Activated CD8-positive, alpha-beta T cell treated with anti-CD3 and anti-CD28 coated beads, Interleukin-2, amount 10 ng/mL, durations not matched to agents 7 days and 5 days (primary cell): ENCODE data around the gene NKAIN2. TPM values are rescaled to one million over a fixed set of nuclear protein-coding genes. Genes with fewer than 3 reads are reported as not detected.
"Not testable (repeated sequence)": the region's sequence is repeated elsewhere in the genome, so short reads cannot be mapped to it uniquely, and the experiment has no call there.

Experiments
- ATAC-seq: fragments of 150-1000 bp; cut with Tn5 transposase; one replicate; pipeline ENCODE4 v1.10.0; 2021; ENCODE audit warnings: moderate library complexity
- CTCF ChIA-PET: fragments of 350-600 bp; sonication (Branson Sonifier 250); formaldehyde crosslinking; loops from one replicate; lab custom pipeline; 2021; ENCODE audit warnings: antibody characterized with exemption; lab: Charles Lee
- POLR2A ChIA-PET: fragments of 350-600 bp; sonication (Branson Sonifier 250); formaldehyde crosslinking; loops from one replicate; lab custom pipeline; 2021; ENCODE audit warnings: antibody characterized with exemption; lab: Charles Lee
- DNase-seq: peaks from one replicate; pipeline ENCODE4 v3.0.0-alpha.2; 2020
- H3K27ac Mint-ChIP-seq: one replicate; pipeline ENCODE4 v1.8.0; 2021; ENCODE audit warnings: mild to moderate bottlenecking, mixed read lengths
- H3K27me3 Mint-ChIP-seq: one replicate; pipeline ENCODE4 v1.8.0; 2021; ENCODE audit warnings: low read depth, mixed read lengths
- H3K36me3 Mint-ChIP-seq: one replicate; pipeline ENCODE4 v1.8.0; 2021; ENCODE audit warnings: low read depth, mixed read lengths
- H3K4me1 Mint-ChIP-seq: one replicate; pipeline ENCODE4 v1.8.0; 2021; ENCODE audit warnings: low read depth, mixed read lengths
- H3K4me3 Mint-ChIP-seq: one replicate; pipeline ENCODE4 v1.8.0; 2021; ENCODE audit warnings: mild to moderate bottlenecking, mixed read lengths
- H3K9me3 Mint-ChIP-seq: one replicate; pipeline ENCODE4 v1.8.0; 2022; ENCODE audit warnings: mixed read lengths; ENCODE audit not compliant: insufficient read depth
- total RNA-seq, 2 experiments: library from RNA; stranded (reverse); gene quantifications; one replicate each; pipeline ENCODE4 v1.2.3, GENCODE V29; 2021

The NKAIN2 gene
- total RNA-seq, 2 experiments from 2014 or later: not detected

DNA sequence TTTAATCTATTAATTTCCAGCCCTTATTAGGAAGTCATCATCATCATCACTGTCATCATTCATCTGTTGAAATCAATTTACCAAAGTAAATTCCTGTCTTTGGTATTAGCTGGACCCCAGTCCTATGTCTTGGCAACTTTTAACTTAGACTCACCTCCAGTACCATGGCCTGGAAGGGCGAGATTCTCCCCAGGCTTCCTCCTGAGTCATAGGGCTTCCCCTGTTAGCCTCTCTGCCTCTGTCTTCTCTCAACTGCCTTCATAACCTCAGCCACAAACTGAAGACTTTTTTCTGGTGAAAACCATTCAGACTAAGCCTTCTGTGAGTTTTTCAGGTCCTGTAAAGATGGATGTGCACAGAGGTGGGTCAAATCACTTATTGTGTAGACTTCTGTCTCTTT, 95.0 kb downstream of the NKAIN2 start:
- Mint-ChIP-seq H3K4me1 (no peaks in the 10 kb centered on the region), H3K36me3 (no peaks in the 10 kb centered on the region), H3K4me3 (no peak overlapping the region), H3K27ac (no peak overlapping the region), H3K9me3 (peaks cover 5% of the 10 kb centered on the region), H3K27me3 (no peaks in the 10 kb centered on the region)
- ChIA-PET POLR2A (no interaction called here), CTCF (no interaction called here)
- DNase-seq: no peak
- no peak for ATAC-seq

DNA sequence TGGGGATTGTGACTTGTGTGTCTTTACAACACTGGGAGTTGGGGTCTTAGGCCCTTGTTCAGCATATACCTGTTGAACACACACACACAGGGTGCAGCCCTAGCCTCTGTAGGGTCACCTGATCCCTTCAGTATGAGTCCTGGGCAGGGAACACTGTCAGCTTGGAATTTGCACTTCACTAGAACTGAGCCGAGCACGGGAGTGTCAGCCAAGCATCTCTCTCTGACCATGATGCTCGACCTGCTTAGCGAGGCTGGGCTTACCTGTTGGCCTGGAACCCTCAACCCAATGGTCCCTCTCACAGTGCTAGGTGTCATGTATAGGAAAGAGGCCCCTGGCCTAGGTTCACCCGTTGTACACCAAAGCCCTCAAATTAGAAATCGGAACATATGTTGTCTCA, 96.1 kb downstream of the NKAIN2 start:
- Mint-ChIP-seq H3K9me3 (peaks cover 5% of the 10 kb centered on the region), H3K4me3 (no peak overlapping the region), H3K27me3 (no peaks in the 10 kb centered on the region), H3K36me3 (no peaks in the 10 kb centered on the region), H3K27ac (no peak overlapping the region), H3K4me1 (no peaks in the 10 kb centered on the region)
- DNase-seq: no peak
- ChIA-PET POLR2A (no interaction called here), CTCF (no interaction called here)
- no peak for ATAC-seq

DNA sequence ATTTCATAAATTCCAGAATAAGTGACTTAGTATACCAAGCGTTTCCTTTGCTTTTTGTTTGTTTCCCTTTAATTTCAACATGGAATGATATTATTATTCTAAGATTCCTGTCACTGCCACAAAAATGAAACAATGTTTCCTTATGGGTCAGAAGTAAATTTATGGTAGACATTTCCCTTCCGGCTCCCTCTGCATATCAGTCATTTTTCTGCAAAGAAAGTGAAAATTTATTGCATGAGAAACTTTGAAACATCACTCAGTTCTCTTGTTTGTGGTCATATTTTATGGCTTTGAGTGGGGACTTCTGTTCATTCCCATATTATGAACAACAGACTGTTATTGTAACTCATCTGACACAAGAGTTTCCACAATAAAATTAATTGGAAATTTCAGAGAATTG, 97.8 kb downstream of the NKAIN2 start:
- Mint-ChIP-seq H3K4me3 (no peak overlapping the region), H3K9me3 (peaks cover 5% of the 10 kb centered on the region), H3K27ac (no peak overlapping the region), H3K27me3 (no peaks in the 10 kb centered on the region), H3K4me1 (no peaks in the 10 kb centered on the region), H3K36me3 (no peaks in the 10 kb centered on the region)
- POLR2A ChIA-PET: no interaction called here
- CTCF ChIA-PET: no interaction called here
- DNase-seq: no peak
- ATAC-seq: no peak

DNA sequence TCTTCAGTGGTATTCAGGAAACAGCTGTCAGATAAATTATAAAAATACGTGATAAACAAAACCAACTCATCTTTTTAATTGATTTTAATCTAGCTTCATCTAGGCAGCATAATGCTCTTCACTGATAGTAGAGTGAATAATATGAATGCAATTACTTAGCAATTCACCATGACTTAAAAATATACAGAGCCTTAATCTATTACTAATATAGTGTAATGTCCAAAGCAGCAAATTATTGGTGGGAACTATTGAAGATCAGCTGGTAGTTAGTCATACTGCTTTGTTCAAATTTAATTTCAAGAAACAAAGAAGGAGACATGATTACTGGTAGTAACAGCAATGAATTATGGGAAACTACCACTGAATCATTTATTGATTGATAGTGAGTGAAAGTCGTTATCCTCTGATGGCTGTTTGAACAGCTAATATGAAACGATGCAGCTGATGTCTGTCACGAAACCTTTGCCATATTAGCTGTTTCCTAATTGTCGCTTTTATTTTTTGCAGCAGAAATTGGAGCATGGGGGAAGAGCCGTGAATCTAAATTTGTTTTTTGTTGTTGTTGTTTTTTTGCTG, 99.2 kb downstream of the NKAIN2 start:
- CTCF ChIA-PET: no interaction called here
- POLR2A ChIA-PET: no interaction called here
- H3K9me3 Mint-ChIP-seq: peaks cover 5% of the 10 kb centered on the region
- no peaks in the 10 kb centered on the region for H3K36me3 Mint-ChIP-seq
- no peaks in the 10 kb centered on the region for H3K27me3 Mint-ChIP-seq
- H3K27ac Mint-ChIP-seq: no peak overlapping the region
- ATAC-seq: no peak
- no peak for DNase-seq
- no peak overlapping the region for H3K4me3 Mint-ChIP-seq
- H3K4me1 Mint-ChIP-seq: no peaks in the 10 kb centered on the region

DNA sequence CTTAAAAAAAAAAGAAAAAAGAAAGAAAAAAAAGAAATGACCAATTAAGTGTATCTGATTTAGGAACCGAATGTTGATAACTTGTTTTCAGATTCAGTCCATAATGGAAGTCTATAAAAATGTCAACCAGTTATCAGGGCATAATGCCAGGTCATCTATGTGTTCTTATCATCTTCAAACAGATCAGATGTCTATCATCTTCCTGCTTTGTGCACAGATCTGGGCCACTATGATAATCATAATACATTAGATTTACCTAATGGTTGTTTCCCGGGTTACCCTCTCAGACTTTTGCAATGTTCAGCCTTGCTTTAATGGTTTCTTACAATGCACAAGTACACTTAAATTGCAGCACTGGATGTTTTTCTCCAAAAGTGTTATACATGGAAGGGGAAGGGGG, 100.6 kb downstream of the NKAIN2 start:
- Mint-ChIP-seq H3K27ac (no peak overlapping the region), H3K36me3 (no peaks in the 10 kb centered on the region), H3K9me3 (peaks cover 5% of the 10 kb centered on the region), H3K27me3 (no peaks in the 10 kb centered on the region), H3K4me3 (no peak overlapping the region), H3K4me1 (no peaks in the 10 kb centered on the region)
- ChIA-PET POLR2A (no interaction called here), CTCF (no interaction called here)
- no peak for DNase-seq
- ATAC-seq: no peak

DNA sequence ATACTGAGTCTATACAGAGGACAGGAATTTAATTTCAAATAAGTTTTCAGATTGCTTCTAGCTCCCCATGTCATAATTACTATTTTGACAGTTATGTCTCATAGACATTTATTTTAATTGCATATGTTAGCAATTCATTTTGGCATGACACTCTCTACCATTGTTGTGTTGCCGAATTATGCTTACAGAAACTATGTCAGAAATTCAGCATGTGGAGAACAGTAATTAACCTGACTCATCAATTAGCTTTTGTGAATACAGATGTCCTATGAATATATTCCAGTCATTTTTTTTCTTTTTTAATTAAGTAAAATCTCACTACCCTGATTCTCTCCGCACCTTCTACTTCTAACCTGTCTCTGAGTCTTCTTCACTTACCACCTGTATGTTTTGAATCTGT, 105.1 kb downstream of the NKAIN2 start:
- no peak overlapping the region for H3K27ac Mint-ChIP-seq
- no peaks in the 10 kb centered on the region for H3K36me3 Mint-ChIP-seq
- no peak for ATAC-seq
- no peaks in the 10 kb centered on the region for H3K4me1 Mint-ChIP-seq
- no peak for DNase-seq
- ChIA-PET CTCF (no interaction called here), POLR2A (no interaction called here)
- H3K9me3 Mint-ChIP-seq: no peaks in the 10 kb centered on the region
- H3K27me3 Mint-ChIP-seq: no peaks in the 10 kb centered on the region
- H3K4me3 Mint-ChIP-seq: no peak overlapping the region

DNA sequence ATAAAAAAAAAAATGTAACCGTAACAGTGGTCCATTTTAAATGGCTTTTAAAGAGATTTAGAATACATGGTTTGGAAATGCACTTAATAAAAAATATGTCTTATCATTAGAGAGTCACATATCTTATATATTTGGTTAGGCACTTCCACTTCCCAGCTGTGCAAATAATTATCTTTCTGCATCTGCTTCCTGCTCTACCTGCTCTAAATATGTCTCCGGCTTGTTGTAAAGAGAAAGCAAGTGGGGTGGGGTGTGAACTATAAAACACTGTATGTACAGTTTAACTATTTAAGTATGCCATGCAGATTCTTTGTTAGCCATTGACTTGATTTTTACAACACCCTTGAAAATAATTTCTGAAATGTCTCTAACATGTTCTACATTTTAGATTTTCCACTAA, 106.3 kb downstream of the NKAIN2 start:
- H3K36me3 Mint-ChIP-seq: no peaks in the 10 kb centered on the region
- CTCF ChIA-PET: no interaction called here
- H3K27ac Mint-ChIP-seq: no peak overlapping the region
- H3K4me1 Mint-ChIP-seq: no peaks in the 10 kb centered on the region
- no peaks in the 10 kb centered on the region for H3K27me3 Mint-ChIP-seq
- no peak overlapping the region for H3K4me3 Mint-ChIP-seq
- ATAC-seq (no peak), DNase-seq (no peak)
- H3K9me3 Mint-ChIP-seq: no peaks in the 10 kb centered on the region
- POLR2A ChIA-PET: no interaction called here

DNA sequence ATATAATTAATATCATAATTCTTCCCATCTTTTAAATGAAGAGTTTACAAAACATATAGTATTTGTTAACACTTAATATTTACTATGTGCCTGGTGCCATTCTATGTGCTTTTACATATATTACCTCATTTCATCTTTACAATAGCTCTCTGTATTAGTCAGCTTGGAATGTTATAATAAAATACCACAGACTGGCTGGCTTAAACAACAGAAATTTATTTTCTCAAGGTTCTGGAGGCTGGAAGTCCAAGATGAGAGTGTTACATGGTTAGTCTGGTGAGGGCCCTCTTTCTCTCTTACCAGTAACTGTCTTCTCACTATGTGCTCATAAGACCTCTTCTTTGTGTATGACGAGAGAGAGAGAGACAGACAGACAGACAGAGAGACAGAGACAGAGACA, 110.2 kb downstream of the NKAIN2 start:
- no peaks in the 10 kb centered on the region for H3K27me3 Mint-ChIP-seq
- H3K4me1 Mint-ChIP-seq: no peaks in the 10 kb centered on the region
- ChIA-PET CTCF (no interaction called here), POLR2A (no interaction called here)
- H3K4me3 Mint-ChIP-seq: no peak overlapping the region
- H3K36me3 Mint-ChIP-seq: no peaks in the 10 kb centered on the region
- no peak for ATAC-seq
- no peaks in the 10 kb centered on the region for H3K9me3 Mint-ChIP-seq
- no peak for DNase-seq
- H3K27ac Mint-ChIP-seq: no peak overlapping the region

DNA sequence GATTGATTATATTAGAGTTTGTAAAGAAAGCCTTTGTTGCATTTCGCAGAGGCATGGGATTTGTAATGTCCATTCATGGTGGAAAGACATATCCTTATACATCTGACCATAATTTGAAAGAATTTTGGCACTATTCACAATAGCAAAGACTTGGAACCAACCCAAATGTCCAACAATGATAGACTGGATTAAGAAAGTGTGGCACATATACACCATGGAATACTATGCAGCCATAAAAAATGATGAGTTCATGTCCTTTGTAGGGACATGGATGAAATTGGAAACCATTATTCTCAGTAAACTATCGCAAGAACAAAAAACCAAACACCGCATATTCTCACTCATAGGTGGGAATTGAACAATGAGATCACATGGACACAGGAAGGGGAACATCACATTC, 119.7 kb downstream of the NKAIN2 start:
- H3K4me1 Mint-ChIP-seq, H3K4me3 Mint-ChIP-seq, CTCF ChIA-PET, ATAC-seq, POLR2A ChIA-PET, H3K27me3 Mint-ChIP-seq, H3K9me3 Mint-ChIP-seq, DNase-seq, H3K36me3 Mint-ChIP-seq, H3K27ac Mint-ChIP-seq: not testable (repeated sequence)

DNA sequence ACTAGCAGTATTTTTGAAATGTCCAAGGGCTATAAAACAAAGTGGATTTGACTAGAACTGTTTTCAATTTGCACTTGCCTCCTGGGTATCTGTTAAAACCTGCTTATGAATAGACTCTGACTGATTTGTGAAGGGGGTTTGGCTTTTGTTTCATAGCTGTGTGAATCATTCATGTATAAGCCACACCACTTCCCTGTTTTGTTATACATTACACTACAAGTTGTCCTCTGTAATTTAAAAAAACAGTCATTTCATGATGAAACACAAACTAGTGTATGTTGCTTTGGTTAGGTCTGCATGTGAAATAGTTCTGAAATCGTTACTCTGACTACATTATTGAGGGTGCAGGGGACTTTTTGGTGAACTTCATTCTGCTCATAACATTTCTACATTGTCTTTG, 121.7 kb downstream of the NKAIN2 start:
- ChIA-PET POLR2A (no interaction called here), CTCF (no interaction called here)
- ATAC-seq: no peak
- H3K27ac Mint-ChIP-seq: no peak overlapping the region
- H3K36me3 Mint-ChIP-seq: no peaks in the 10 kb centered on the region
- no peaks in the 10 kb centered on the region for H3K4me1 Mint-ChIP-seq
- no peaks in the 10 kb centered on the region for H3K27me3 Mint-ChIP-seq
- no peak for DNase-seq
- no peak overlapping the region for H3K4me3 Mint-ChIP-seq
- peaks cover 3% of the 10 kb centered on the region for H3K9me3 Mint-ChIP-seq

DNA sequence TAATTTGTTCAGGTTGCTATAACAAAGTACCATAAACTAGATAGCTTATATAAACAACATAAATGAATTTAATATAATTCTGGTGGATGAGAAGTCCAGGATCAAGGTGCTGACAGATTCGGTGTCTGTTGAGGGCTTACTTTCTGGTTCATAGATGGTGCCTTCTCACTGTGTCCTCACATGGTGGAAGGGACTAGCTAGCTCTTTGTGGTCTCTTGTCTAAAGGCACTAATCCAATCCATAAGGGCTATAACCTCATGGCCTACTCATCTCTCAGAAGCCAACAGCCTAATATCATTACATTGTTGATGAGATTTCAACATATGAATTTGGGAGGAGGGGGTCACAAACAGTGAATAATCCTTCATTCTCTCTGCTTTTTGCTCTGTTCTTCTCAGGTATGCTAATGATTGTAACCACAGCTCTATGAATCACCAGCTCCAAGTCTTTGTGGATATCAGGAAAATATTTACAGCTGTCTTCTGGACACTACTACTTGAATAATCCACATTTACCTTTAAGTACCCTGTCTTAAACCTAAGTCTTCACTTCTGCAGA, 122.3 kb downstream of the NKAIN2 start:
- Mint-ChIP-seq H3K27ac (no peak overlapping the region), H3K4me3 (no peak overlapping the region), H3K27me3 (no peaks in the 10 kb centered on the region), H3K9me3 (peaks cover 3% of the 10 kb centered on the region), H3K4me1 (no peaks in the 10 kb centered on the region), H3K36me3 (no peaks in the 10 kb centered on the region)
- ATAC-seq (no peak), DNase-seq (no peak)
- CTCF ChIA-PET: no interaction called here
- POLR2A ChIA-PET: no interaction called here

DNA sequence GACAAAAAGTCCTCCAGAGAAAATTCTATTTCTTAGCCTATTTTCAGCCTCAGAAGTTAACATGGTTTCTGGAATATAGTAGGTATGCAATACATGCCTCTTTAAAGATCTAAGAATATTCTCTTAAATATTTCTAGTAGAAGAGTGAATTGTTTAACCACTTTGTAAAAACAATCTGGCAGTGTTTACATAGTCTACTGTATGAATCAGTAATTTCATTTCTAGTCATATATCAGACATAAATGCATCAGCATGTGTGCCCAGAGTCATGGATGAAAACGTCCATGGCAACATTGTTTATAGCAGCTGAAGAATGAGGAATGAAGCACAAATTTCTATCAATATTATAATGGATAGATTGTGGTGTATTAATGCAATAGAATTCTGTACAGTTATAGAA, 124.9 kb downstream of the NKAIN2 start:
- ChIA-PET CTCF (no interaction called here), POLR2A (no interaction called here)
- no peak overlapping the region for H3K4me3 Mint-ChIP-seq
- no peaks in the 10 kb centered on the region for H3K27me3 Mint-ChIP-seq
- no peaks in the 10 kb centered on the region for H3K4me1 Mint-ChIP-seq
- H3K27ac Mint-ChIP-seq: no peak overlapping the region
- no peaks in the 10 kb centered on the region for H3K9me3 Mint-ChIP-seq
- DNase-seq (no peak), ATAC-seq (no peak)
- H3K36me3 Mint-ChIP-seq: no peaks in the 10 kb centered on the region

DNA sequence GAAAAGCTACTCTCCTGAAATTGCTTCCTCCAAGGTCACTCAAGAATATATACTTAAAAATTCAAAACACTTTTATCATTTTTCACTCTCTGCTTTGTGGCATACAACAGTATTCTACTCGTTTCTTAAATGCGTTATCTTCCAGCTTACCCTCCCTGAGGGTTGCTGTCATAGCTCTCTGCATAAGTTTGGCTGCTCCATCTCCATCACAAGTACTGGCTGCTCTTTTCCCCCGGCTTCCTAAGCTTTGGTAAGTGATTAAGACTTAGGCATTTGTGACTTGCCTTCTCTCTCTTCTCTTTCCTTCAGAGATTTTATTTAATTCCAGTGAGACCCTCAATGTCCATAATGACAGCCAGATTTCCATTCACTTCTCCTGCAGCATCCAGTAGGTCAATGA, 128.3 kb downstream of the NKAIN2 start:
- ATAC-seq: no peak
- DNase-seq: no peak
- H3K4me1 Mint-ChIP-seq: no peaks in the 10 kb centered on the region
- ChIA-PET CTCF (no interaction called here), POLR2A (no interaction called here)
- H3K4me3 Mint-ChIP-seq: no peak overlapping the region
- no peak overlapping the region for H3K27ac Mint-ChIP-seq
- H3K9me3 Mint-ChIP-seq: no peaks in the 10 kb centered on the region
- no peaks in the 10 kb centered on the region for H3K36me3 Mint-ChIP-seq
- no peaks in the 10 kb centered on the region for H3K27me3 Mint-ChIP-seq
